Neural crest cell (in vitro differentiated cells): ENCODE data around the gene FHOD3. TPM values are rescaled to one million over a fixed set of nuclear protein-coding genes. Genes with fewer than 3 reads are reported as not detected.

Experiments used
- DNase-seq: peaks from one replicate; pipeline ENCODE4 v3.0.0; 2021; ENCODE audit warnings: low read depth, mixed read lengths, low spot score
- H3K27ac Mint-ChIP-seq: one replicate; pipeline ENCODE4 v1.8.0; 2021; ENCODE audit warnings: mild to moderate bottlenecking, mixed read lengths; ENCODE audit not compliant: unreplicated experiment
- H3K27me3 Mint-ChIP-seq: 2 replicates; pipeline ENCODE4 v1.8.0; 2021; ENCODE audit warnings: low read depth, mild to moderate bottlenecking, mixed read lengths
- H3K36me3 Mint-ChIP-seq: 2 replicates; pipeline ENCODE4 v1.8.0; 2021; ENCODE audit warnings: low read depth, mild to moderate bottlenecking, mixed read lengths
- H3K4me1 Mint-ChIP-seq: 2 replicates; pipeline ENCODE4 v1.8.0; 2021; ENCODE audit warnings: mixed read lengths
- H3K4me3 Mint-ChIP-seq: one replicate; pipeline ENCODE4 v1.8.0; 2021; ENCODE audit warnings: mild to moderate bottlenecking, mixed read lengths
- H3K9me3 Mint-ChIP-seq: 2 replicates; pipeline ENCODE4 v1.8.0; 2021; ENCODE audit warnings: mixed read lengths
- CTCF ChIP-seq: fragments of 200-600 bp; sonication (generic); conservative IDR thresholded peaks from 2 replicates; pipeline ENCODE4 v1.5.0; 2021; ENCODE audit warnings: antibody characterized with exemption, mild to moderate bottlenecking
- total RNA-seq: library from RNA; stranded (reverse); gene quantifications from 2 replicates; pipeline ENCODE4 v1.2.1, GENCODE V29; 2021

The FHOD3 gene
- total RNA-seq, 1 donor from 2014 or later, result 28.6 TPM

DNA sequence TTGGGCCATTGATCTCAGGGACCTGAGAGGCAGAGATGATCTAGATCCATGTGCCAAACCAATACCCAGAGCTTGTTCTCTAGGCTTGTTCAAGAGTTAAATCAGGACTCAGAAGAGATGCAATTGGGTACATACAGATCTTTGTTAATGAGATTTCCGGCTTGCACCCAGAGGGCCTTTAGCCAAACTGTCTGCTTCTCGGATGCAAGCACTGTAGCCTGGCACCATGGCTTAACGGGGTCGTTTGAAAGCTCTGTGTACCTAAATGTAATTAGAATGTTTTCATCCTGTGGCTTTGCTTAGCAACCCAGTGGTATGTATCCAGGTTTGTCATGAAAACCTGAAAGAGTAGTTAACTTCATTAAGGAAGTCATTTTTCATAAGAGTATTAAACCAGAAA, 437.1 kb downstream of the FHOD3 start:
- peaks cover 56% of the 10 kb centered on the region for H3K36me3 Mint-ChIP-seq
- no peak for TF ChIP-seq CTCF
- no peaks in the 10 kb centered on the region for H3K27me3 Mint-ChIP-seq
- peaks cover 16% of the 10 kb centered on the region for H3K9me3 Mint-ChIP-seq
- H3K4me1 Mint-ChIP-seq, result no peaks in the 10 kb centered on the region
- H3K4me3 Mint-ChIP-seq, result no peak overlapping the region
- no peak overlapping the region for H3K27ac Mint-ChIP-seq
- DNase-seq, result no peak

DNA sequence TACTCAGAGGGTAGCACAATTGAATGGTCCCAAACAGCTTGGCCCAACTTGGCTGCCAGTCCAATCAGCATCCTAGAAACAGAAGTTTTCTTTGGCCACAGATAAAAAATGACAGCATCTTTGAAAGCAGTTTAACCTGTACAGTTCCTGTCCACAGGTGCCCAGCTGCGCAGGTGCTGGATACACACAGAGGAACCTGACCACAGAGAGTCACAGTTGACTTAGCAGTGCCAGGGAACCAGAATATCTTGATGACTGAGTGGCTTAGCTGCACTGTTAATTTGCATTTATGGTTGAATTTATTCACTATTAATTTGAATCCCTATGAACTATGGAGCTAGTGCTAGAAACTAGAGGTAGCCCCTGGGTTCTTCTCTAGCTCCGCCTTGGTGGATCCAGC, 437.6 kb downstream of the FHOD3 start:
- TF ChIP-seq CTCF, result no peak
- DNase-seq, result no peak
- Mint-ChIP-seq H3K27me3 (no peaks in the 10 kb centered on the region), H3K9me3 (peaks cover 16% of the 10 kb centered on the region), H3K4me1 (no peaks in the 10 kb centered on the region), H3K27ac (no peak overlapping the region), H3K4me3 (no peak overlapping the region), H3K36me3 (peaks cover 56% of the 10 kb centered on the region)

GRCh38 chr18:36736094-36736493, 438.6 kb downstream of the FHOD3 start:
- no peak for TF ChIP-seq CTCF
- H3K27ac Mint-ChIP-seq, result no peak overlapping the region
- no peak overlapping the region for H3K4me3 Mint-ChIP-seq

DNA sequence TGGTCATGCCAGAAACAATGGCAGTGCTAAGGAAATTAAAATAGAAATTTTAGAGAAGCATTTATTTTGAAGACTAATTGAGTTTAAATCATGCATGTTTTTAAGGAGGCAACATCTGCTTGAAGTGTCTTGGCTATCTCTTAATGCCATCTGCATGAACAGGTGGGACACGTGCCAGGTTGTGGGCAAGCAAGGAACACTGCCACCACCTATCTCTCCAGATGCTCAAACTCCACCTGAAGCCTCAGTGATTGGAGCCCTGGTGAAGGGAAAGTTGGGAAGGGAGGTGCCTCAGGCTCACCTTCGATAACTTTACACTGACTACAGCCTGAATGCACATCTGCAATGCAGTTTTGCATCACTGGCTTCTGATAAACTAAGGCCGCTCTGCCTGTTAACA, 439.8 kb downstream of the FHOD3 start:
- peaks cover 7% of the 10 kb centered on the region for H3K9me3 Mint-ChIP-seq
- no peak for DNase-seq
- TF ChIP-seq CTCF, result no peak
- H3K27me3 Mint-ChIP-seq, result no peaks in the 10 kb centered on the region
- H3K4me3 Mint-ChIP-seq, result no peak overlapping the region
- H3K4me1 Mint-ChIP-seq, result no peaks in the 10 kb centered on the region
- no peak overlapping the region for H3K27ac Mint-ChIP-seq
- peaks cover 37% of the 10 kb centered on the region for H3K36me3 Mint-ChIP-seq

More at GRCh38 chr18:36736094-36736493, 438.6 kb downstream of the FHOD3 start:
- Mint-ChIP-seq H3K27me3 (no peaks in the 10 kb centered on the region), H3K36me3 (peaks cover 47% of the 10 kb centered on the region), H3K4me1 (no peaks in the 10 kb centered on the region), H3K9me3 (peaks cover 13% of the 10 kb centered on the region)
- no peak for DNase-seq

- H3K27me3 Mint-ChIP-seq, result no peaks in the 10 kb centered on the region
- no peak for DNase-seq
- TF ChIP-seq CTCF, result no peak
- no peaks in the 10 kb centered on the region for H3K4me1 Mint-ChIP-seq
- no peak overlapping the region for H3K27ac Mint-ChIP-seq
- no peak overlapping the region for H3K4me3 Mint-ChIP-seq
- H3K9me3 Mint-ChIP-seq, result no peaks in the 10 kb centered on the region
- peaks cover 16% of the 10 kb centered on the region for H3K36me3 Mint-ChIP-seq
Measured at GRCh38 chr18:36744261-36744876, 446.9 kb downstream of the FHOD3 start.
